ENCODE data around the gene SURF4.

SURF4 gene

GRCh38 chr9:133375724-133376654, at the start of gene SURF4, which contains the start of gene STKLD1:
Gene SURF4 (minus strand): TSS chr9:133376060. CDS start chr9:133375969, 91 bp downstream.
Gene STKLD1 (plus strand): TSS chr9:133376366. CDS start chr9:133376474, 108 bp downstream.
- DNase-seq: peak; percentile 96 to 98

GRCh38 chr9:133425049-133425632, 49.3 kb upstream of the SURF4 start:
- DNase-seq: no peak

- no peak for DNase-seq
Observed at GRCh38 chr9:133424187-133424586, 48.3 kb upstream of the SURF4 start.

GRCh38 chr9:133423216-133423615, 47.4 kb upstream of the SURF4 start:
- DNase-seq: no peak

DNA sequence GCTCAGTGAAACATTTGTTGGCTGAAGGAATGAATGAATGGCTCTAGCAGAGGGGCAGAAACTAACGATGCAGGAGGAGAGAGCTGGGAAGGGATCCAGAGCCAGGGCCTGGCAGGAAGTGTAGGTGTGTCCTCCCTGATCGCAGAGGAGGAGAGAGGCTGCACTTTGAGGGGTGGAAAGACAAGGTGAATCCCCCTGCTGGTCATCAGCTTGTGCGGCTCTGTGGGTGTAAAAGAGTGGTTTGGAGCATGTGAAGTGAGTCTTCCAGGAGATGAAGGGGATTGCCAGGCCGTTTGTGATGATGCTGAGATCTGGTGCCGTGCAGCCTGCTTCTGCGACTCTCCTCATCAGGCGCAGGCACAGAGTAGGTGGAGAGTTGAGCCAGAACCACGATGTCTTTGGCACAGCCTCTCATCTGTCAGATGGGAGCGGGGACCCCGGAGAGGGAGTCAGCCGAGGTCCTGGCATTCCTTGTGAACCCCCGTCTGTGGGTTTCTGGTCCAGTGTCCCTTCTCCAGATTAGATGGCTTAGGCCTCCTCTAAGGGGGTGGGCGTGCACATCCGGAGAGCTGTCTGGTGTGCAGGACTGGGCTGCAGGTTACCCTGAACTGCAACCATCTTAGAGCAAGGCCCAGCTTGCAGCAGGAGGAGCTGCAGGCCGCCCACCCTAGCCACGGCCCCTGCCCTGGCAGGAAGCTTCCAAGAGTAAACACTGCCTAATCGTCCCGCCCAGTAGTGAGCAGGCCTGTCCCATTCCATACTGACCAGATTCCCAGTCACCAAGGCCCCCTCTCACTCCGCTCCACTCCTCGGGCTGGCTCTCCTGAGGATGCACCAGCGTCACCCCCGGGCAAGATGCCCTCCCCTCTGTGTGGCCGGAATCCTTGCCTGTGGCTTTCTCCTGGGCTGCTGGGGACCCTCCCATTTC, 46.0 kb upstream of the SURF4 start, which contains the start of gene ADAMTS13:
Gene ADAMTS13 (plus strand): TSS at position 753 of the 928 bp plus-strand sequence. CDS start 77 bp downstream, at position 830.
- peak; percentile 37 for DNase-seq

- DNase-seq: no peak
Observed at GRCh38 chr9:133420392-133420827, 44.5 kb upstream of the SURF4 start.

GRCh38 chr9:133419005-133419404, 43.1 kb upstream of the SURF4 start:
- no peak for DNase-seq

- DNase-seq: peak; percentile 87 to 89
Observed at GRCh38 chr9:133417541-133418461, 41.9 kb upstream of the SURF4 start, which contains the start of gene REXO4. Gene REXO4 (minus strand): TSS chr9:133418010. CDS start chr9:133417844, 166 bp downstream.

GRCh38 chr9:133415170-133415569, 39.3 kb upstream of the SURF4 start:
- DNase-seq: no peak

DNA sequence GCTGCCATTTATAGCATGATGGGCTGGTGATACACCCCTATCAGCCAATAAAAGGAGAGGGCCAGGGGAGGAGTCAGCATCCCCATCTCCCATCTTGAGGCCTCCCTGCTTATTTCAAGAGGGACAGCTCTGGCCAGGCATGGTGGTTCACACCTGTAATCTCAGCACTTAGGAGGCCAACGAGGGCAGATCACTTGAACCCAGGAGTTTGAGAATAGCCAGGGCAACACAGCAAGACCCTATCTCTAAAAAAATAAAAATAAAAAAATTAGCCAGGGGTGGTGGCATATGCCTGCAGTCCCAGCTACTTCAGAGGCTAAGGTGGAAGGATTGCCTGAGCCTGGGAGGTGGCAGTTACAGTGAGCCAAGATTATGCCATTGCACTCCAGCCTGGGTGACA, 32.2 kb upstream of the SURF4 start:
- DNase-seq: no peak

DNA sequence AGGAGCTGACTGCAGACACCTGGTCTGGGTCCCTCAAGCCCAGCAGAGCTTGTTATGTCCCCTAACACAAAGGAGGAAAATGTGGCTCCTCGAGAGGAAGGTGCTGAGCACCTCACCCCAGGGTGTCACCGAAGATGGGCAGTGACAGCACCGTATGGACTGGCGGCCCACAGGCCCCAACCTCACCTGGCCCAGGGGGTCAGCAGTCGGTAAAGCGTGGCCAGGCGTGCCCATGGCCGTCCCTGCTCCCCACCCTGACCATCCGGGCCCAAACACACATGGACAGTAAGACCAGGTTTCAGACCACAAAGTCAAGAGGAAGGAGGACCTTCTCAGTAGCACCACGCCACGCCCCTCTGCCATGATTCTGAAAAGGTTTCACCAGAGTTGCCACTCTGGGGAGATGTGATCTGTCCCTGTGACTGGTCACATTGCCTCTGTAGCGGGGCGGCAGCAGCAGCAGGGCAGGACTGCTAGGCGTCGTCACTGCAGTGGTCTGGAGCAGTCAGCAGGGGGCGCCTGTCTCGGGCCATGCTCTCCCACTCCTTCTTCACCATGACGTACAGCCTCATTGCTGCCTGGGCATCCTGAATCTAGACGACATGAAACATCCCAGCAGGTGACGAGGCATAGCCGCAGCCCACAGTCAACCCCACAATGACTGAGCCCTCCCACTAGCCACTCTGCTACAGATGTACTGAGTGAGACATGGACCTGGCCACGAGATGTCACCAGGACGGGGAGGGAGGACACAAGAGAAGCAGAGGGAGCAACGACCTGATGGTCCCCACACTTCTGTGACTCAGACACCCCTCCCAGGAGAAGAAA, 30.8 kb upstream of the SURF4 start:
- peak; percentile 85 to 86 for DNase-seq

DNA sequence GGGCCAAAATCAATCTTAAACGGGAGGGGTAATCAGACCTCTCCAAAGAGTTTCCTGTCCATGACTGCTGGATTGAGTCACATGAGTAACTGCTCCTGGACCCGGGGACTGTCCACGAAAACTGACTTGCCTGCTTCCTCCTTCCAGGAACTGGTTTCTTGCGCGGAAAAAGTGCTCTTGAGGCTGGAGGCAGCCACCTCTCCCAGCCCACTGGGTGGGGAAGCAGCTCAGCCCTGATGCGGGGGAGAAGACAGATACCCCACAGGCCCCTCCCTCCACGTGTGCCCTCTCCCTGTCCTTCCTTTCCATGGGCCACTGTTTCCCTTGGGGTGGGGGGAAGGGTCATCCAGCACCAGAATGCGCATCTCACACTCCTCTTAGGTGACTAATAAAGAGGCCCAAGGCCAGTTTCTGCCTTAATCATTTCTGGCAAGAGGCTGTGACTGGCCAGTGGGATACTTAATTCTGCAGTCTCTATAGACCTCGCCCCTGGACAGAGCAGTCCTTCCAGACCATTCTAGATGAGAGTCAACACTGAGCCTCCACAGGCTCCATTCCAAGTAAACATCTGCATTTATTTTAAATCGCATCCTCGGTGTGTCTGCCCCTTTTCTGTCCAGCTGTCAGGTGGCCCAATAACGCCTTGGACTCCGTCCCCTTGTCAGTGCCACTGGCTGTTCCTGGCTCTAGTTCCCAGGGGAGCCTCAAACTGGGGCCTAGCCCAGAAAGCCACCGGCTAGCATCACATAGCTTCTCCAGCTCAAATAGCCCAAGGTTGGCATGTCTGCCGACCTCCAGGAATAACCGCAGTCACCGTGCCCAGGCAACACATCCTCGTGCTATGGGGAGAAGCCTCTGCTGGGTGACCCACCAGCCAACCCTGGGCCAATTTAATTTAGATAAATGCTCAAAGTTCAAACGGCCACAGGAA, 29.9 kb upstream of the SURF4 start:
- no peak for DNase-seq

DNA sequence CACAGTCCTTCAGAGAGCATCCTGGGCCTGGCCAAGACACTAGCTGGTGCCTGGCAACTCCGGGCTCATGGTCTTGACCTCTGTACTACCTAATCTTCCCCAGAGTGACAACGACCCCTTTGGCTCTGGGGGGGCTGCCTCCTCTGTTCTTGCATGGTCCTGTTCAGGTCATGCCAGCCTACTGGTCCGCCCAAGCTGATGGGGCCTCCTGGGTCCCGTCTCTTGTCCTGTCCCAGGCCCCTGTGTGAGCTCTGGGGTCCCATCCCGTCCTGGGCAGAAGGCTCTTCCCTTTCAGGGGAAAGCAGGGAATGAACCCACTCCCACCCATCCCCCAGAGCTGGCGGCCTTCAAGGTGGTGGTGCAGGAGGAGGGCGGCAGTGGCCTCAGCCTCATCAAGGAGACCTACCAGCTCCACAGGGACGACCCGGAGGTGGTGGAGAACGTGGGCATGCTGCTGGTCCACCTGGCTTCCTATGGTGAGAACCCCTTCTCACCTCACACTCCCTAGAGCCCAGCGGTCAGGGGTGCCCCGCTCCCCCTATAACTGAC, 28.7 kb upstream of the SURF4 start:
- DNase-seq: no peak

- peak; percentile 64 to 72 for DNase-seq
Observed at GRCh38 chr9:133403766-133404453, 28.1 kb upstream of the SURF4 start.

GRCh38 chr9:133402689-133403088, 26.8 kb upstream of the SURF4 start:
- no peak for DNase-seq

DNA sequence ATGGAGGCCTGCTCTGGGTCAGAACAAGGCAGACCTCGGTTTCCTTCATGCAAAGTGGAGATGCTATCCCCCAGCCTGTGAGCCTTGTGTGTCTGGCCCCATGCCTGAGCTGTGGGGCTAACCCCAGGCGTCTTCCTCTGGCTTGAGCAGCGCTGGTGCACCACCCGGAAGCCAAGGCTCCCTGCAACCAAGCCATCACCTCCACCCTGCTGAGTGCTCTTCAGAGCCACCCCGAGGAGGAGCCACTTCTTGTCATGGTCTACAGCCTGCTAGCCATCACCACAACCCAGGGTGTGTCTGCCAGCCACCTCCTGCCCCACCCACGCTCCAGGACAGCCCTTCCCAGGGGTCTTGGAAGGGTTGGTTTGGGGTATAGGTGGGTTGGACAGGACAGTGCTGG, 25.7 kb upstream of the SURF4 start:
- no peak for DNase-seq

GRCh38 chr9:133400292-133400691, 24.4 kb upstream of the SURF4 start:
- no peak for DNase-seq

- DNase-seq: no peak
Observed at GRCh38 chr9:133397895-133398294, 22.0 kb upstream of the SURF4 start.
